Stimulated activated CD8-positive, alpha-beta memory T cell treated with anti-CD3 and anti-CD28 coated beads, Interleukin-4, amount 100 ng/mL, for 24 hours (primary cell): Measurements from ENCODE around the gene SGF29.
A peak's percentile ranks its signal among the peaks of the same experiment; 100 is the strongest.
"Not testable (repeated sequence)": the region's sequence is repeated elsewhere in the genome, so short reads cannot be mapped to it uniquely, and the experiment has no call there.

ENCODE experiments used
- DNase-seq: peaks from one replicate; pipeline ENCODE4 v3.0.0-alpha.2; 2020; ENCODE audit warnings: low read depth

Gene SGF29

DNA sequence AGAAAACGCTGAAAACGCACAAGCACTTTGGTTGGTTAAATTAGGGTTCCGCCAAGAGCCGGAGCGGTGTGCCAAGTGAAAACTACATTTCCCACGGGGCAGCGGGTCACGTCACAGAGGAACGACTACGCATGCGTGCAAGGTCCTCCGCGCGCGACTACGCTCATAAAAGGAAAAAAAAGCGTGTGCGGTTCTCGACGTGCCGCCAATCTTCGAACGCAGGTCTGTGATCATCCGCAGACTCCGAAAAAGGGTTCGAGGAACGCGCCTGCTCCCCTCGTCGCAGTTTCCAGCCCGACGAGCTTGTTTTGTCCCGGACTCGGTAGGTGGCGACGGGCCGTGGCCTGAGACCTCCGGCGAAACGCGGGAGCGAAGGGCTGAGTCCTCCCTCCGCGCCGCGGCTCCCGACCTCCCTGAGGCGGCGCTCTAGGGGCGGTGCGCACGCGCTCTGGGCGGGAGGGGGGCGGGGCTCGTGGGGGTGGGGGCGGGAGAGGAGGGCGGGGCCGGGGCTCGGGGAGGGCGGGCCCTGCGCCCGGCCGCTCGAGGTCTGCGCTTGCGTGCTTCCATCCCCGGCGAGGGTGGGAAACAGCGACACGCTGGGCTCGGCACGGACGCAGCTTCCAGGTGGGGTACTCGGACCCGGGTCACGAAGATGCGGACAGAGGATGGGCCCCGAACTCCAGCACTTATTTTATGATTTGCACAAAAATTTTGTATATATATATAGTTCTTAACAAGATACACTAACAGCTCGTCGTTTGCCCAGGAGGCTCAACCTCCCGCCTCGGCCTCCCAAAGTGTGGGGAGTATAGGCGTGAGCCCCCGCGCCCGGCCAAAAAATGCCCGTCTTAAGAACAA, at the start of gene SGF29:
SGF29 (plus strand) TSS at position 145 of the 858 bp plus-strand sequence. CDS start 27,150 bp downstream, outside the sequence.
- DNase-seq = peak; percentile 86

DNA sequence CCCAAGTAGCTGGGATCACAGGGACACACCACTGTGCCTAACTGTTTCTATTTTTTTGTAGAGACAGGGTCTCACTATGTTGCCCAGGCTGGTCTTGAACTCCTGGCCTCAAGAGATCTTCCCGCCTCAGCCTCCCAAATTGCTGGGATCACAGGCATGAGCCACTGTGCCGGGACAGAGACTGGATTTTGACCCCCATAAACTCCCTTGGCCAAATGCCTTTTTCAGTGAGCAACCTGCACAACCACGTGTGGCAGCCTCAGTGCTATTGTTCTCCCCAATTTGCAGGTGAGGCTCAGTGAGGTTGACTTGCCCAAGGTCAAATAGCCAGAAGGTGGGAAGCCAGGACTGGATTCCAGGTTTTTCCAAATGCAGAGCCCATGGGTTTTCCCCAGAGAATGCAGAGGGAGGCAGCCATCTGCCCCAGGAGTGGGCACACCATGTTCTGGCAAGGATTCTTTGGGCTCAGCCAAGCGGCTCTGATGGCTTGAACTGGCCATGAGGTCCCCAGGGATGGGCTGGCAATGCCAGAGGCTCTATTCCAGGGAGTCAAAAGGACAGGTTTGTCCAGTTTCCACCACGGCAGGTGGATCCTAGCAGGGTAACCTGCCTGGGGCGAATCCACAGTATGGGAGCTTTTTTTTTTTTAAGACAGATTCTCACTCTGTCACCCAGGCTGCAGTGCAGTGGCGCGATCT, 48.9 kb upstream of the SGF29 start:
- no peak for DNase-seq

DNA sequence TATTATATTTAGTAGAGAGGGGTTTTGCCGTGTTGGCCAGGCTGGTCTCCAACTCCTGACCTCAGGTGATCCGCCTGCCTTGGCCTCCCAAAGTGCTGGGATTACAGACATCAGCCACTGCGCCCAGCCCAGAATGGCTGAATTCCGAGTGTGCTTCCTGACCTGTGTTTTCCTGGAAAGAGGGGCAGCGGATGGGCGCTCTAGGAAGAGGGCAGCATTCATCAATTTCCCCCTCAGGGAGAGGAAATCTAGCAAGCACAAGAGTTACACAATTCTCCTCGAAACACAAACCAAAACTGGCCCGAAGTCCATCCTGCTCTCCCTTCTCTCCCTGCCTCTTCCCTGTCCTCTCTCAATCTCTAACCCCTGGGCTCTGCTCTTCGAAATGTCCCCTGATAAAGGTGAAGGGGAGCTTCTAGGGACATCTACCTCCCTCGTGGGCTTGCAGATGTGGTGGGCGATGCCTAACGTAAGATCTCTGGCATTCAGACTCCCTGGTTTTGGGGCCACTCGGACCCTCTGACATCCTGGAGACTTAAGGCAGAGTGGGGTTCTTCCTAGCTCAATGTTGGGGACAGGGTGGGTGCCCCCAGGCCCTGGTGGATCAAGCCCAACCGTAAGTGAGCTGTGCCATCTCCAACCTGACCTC, 48.1 kb upstream of the SGF29 start:
- no peak for DNase-seq

DNA sequence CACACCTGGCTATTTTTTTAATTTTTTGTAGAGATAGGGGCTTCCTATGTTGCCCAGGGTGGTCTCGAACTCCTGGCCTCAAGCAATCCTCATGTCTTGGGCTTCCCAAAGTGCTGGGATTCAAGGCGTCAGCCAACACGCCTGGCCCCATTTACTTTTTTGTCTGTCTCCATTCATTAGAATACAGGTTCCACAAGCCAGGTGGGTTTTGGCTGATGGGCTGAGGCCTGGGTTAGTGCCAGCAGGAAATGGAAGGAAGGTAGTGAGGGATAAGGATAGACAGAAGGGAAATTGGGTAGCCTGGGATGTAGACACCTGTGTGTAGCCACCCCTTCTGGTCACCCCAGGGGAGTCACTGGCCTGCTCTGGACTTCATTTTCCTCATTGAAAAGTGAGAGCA, 42.7 kb upstream of the SGF29 start:
- no peak for DNase-seq

DNA sequence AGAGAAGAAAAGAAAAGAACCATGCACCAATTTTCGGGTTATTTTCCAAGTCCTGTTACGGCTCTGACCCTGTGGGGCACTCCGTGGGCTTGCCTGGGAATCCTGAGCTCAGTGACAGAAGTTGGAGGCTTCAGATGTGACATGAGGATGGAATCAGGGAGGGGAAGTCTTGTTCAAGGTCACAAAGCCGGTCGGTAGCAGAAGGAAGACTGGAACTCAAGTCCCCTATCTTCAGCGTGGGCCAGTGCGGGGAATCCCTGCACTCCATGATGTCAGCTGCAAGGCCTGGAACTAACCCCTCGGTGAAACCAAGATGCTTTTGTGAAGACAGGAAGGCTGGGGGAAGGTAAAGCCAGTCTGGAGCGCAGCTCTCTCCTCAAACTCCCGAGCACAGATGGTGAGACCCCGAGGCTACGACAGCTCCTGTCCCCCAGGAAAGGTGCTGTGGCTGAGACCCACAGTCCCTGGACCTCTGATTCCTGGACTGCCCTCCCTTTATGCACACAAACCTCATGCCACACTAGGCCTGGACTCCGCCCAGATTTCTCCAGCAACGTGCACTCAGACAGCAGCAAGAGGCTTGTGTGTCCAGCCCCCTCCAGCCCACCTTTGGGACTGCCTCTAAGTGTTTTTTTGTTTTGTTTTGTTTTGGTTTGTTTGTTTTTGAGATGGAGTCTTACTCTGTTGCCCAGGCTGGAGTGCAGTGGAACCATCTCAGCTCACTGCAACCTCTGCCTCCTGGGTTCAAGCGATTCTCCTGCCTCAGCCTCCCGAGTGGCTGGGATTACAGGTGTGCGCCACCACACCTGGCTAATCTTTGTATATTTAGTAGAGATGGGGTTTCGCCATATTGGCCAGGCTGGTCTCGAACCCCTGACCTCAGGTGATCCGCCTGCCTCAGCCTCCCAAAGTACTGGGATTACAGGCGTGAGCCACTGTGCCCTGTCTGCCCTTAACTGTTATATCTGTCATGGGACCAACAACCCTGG, 41.6 kb upstream of the SGF29 start:
- DNase-seq = no peak

DNA sequence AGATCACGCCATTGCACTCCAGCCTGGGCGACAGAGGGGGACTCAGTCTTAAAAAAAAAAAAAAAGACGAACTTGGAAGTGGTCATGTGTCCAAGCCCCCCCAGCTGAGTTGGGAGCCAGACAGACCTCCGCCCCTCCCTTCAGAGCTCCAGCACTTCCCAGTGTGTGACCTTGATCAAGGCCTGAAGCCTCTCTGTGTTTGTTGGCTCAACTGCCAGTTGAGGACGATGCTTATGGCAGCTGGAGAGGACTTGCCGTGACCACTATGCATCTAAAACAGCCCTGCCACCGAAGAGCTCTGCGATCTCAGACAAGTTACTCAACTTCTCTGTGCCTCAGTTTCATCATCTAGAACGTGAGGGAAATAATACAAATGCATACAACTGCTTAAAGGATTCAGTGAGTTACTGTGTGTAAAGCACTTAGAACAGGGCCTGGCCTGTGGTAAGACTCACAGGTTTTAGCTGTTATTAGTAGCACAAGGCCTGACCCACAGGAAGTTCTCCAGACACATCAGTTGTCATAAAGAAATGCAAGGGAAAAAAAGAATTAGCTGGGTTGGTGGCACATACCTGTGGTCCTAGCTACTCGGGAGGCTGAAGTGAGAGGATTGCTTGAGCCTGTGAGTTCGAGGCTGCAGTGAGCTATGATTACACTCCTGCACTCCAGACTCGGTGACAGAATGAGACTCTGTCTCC, 40.1 kb upstream of the SGF29 start:
- DNase-seq = no peak

DNA sequence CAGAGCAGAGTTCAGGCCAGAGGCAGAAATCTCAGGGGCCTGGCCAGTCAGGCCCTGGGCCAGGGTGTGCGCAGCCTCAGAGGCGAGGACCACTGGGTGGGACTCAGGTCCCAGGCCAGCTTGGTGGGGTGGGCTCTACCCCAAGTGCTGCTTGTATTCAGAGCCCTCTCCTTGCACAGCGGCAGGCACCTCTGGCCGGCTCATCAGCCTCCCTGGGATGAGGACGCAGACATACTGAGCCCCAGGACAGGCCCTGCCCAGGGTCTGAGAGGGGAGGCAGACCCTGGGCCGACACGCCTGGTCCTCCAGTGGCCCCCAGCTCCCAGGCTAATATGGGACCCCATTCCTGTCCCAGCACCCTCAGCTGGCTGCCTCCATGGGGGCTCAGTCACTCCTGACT, 39.5 kb upstream of the SGF29 start:
- no peak for DNase-seq

DNA sequence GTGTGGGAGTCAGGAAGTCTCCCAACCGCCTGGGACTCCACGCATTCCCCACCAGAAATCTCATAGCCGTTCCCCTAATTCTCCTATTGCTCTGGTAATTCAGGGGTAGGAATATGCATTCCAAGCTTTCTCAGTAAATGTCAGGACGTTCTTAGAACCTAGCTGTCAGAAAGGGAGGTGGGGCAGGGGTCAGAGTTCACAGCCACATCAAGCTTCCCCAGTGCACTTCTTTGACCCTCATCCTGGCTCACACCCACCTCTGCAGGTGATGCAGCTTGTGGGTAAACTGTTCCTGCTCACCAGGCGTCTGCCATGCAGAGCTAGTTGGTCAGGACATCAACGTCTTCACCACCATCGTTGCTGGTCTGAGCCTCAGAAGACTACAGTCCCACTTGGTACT, 33.0 kb upstream of the SGF29 start:
- DNase-seq = no peak

DNA sequence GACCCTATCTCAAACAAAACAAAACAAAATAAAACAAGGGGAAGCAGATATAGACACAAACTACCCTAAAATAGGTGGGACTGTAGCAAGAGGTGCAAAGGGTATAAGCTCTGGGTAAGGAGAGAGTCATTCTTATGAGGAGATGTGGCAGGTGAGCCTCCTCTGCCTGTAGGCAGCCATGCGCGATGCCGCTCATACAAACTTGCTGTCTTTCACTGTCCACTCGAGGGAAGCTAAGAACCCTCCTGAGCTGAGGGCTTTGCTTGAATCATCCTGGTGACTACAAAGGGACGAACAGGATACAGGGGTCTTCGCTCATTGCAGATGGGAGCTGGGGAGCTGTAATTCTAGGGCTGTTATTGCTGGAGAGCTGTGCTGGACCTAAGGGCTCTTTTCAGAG, 32.3 kb upstream of the SGF29 start:
- no peak for DNase-seq

DNA sequence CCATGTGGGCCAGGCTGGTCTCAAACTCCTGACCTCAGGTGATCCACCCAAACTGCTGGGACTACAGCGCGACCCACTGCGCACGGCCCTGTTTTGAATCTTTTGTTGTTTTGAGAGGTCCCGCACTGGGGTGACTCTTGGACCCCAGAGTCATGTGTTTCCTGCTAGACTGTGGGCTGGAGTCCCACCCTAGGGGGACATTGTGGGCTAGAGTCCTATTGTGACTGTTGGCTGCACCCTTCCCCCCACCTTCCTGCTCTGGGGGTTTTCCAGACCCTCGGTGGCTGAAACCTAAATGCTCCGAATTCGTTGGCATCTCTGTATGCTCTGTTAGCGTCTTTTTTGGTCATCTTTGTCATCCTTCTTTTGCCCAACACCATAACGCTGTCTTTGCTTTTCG, 30.9 kb upstream of the SGF29 start:
- DNase-seq = no peak

DNA sequence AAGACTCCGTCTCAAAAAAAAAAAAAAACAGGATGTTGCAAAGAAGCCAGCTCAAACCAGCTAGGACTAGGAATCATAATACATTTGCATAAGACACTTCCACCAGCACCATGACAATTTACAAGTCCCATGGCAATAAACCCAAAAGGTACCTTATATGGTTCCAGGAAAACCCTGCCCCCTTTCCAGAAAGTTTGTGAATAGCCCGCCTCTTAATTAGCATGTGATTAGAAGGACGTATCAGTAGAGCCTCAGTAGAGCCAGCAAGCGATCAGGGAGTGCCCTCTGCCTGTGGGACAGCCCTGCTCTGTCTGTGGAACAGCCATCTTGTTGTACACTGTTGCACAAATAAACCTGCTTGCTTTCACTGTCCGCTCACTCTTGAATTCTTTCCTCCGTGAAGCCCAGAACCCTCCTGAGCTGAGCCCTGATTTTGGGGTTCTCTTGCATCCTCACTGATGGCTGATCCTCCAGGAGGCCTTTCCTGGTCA, 29.0 kb upstream of the SGF29 start:
- DNase-seq = no peak

DNA sequence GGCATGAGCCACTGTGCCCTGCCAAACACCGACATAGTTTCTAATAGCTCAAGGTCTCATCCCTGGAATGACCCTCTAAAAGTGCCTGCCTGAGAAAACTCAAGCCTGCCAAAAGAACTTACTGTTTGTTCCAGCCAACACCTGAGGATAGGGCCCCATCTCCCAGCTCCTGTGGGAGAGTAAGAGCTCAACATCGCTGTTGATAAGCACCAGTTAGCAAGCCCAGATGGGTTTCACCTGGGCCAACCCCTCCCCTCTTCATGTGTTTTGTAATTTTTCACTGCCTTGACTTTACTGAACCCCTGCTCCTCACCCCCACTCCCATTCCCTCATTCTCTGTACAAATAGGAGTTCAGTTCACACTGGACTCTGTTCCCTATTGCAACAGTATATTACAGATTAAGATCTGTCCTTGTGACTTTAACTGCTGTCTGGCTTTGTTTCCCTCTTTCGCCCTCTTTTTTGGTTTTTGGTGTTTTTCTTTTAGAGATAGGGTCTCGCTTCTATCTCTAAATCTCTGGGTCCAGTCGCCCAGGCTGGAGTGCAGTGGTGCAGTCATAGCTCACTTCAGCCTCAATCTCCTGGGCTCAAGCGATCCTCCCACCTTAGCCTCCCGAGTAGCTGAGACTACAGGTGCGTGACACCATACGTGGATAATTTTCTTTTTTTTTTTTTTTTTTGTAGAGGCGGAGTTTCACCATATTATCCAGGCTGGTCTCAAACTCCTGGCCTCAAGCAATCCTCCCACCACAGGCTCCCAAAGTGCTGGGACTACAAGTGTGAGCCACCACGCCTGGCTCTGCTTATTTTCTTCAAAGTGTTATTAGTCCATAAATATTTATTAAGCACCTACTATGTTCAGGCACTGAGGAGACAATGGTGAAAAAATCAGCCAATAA, 27.3 kb upstream of the SGF29 start:
- no peak for DNase-seq

DNA sequence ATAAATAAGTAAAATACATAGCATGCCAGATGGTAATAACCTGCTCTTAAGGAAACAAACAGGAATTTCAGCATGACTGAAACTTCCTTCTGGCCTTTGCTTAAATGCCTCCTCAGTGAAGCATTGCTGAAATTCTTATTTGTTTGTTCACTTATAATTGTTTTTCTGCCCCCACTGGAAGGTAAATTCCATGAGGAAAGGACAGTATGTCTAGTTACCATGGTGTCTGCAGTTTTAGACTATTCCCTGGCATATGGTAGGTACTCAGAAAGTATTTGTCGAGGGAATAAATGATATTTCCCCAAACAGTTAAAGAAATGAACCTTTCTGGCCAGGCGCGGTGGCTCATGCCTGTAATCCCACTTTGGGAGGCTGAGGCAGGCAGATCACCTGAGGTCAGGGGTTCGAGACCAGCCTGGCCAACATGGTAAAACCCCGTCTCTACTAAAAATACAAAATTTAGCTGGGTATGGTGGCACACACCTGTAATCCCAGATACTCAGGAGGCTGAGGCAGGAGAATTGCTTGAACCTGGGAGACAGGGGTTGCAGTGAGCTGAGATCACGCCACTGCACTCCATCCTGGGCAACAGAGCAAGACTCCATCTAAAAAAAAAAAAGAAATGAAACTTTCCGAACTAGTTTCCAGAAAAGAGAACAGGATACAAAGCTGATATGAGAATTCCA, 26.5 kb upstream of the SGF29 start:
- not testable (repeated sequence) for DNase-seq

DNA sequence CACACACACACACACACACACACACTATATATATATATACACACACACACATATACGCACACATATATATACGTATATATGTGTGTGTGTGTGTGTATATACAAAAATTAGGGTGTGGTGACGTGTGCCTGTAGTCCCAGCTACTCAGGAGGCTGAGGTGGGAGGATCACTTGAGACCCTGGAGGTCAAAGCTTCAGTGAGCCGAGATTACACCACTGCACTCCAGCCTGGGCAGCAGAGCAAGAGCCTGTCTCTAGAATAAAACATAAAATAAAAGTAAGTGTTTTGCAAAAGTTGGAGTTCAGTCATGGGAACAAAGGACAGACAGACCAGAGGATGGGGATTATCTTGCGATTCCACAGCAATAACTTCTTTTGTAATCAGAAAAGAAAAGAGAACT, 25.7 kb upstream of the SGF29 start:
- DNase-seq = no peak

DNA sequence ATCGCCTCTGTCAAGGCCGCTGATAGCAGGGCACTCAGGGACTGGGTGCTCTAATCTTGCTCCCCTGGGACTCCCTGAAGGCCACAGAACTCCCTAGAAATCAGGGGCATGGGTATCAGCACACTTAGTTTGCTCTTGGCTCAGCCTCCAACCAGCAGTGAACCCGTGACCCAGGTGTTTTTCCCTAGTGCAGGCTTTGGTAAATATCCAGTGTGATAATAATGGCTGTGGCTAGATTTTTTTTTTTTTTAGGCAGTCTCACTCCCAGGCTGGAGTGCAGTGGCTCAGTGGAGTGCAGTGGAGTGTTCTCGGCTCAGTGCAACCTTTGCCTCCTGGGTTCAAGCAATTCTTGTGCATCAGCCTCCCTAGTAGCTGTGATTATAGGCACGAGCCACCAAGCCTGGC, 25.3 kb upstream of the SGF29 start:
- no peak for DNase-seq

DNA sequence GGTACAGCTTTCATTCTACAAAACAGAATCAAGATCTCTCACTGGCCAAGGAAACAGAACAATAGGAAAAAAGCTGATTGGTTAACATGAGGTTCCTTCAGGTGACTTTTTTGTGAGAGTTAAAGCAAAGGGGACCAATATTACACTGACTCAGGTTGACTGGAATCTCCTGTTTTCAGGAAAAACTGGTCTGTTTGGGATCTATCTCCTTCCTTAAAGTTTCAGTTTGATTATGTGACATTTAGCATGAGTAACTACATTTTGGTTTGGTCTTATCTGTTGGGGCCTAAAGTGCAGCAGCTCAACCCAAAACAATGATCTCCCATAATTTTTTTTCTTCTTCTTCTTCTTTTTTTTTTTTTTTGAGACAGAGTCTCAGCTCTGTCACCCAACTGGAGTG, 24.6 kb upstream of the SGF29 start:
- DNase-seq = no peak

DNA sequence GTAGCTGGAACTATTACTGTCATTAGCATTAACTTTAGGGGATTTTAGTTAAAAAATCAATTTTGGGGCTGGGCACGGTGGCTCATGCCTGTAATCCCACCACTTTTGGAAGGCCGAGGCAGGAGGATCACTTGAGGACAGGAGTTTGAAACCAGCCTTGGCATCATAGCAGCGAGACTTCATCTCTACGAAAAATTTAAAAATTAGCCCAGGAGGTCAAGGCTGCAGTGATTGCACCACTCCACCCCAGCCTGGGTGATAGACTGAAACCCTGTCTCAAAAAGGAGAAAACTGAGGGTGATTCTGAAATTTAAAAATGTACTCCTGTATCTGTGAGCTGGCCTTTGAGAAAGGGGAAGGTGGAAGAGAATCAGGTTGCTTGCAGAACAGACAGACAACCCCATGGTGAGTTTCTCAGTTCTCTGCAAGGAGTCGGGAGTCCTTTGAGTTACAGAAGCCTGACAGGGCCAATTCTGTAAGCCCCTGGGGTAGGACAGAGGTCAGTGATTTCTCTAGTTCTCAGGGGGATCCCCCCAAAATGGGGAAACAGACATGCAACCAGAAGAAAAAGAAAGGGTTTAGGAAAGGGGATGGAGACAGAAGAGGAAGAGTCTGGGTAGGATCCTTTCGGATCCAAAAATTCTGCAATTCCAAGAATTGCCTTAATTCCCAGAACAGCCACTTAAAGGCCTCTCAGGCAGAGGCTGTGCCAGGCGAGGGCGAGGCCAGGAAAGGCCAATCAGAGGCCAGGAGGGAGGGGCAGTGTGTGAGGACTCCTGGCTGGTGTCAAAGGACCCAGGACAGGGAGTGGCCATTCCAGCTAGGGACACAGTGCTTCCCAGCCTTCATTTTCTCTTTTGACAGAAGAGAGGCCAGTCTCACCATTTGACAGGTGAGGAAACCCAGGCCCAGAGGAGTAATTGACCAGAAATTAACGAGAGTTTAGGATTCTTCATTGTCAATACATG, 21.7 kb upstream of the SGF29 start:
- no peak for DNase-seq
